GM12864 (cell line): ENCODE measurements around the gene ADGRG3.

ENCODE experiments used
- DNase-seq: peaks from one replicate; pipeline ENCODE4 v3.0.0-alpha.2; 2011; ENCODE audit warnings: low read depth
- H3K4me3 ChIP-seq: 2 replicates; pipeline ENCODE4 v1.5.1; 2011; ENCODE audit warnings: mild to moderate bottlenecking, low read depth, low read length, control low read depth
- CTCF ChIP-seq: IDR thresholded peaks from 2 replicates; pipeline ENCODE4 v1.5.1; 2011; ENCODE audit warnings: low read depth, mild to moderate bottlenecking, moderate library complexity, low read length, control low read depth, inconsistent platforms; ENCODE audit errors: missing control alignments

Gene ADGRG3

GRCh38 chr16:57643910-57644309, 24.2 kb upstream of the ADGRG3 start:
- no peak for TF ChIP-seq CTCF
- H3K4me3 ChIP-seq = no peak overlapping the region
- no peak for DNase-seq

- H3K4me3 ChIP-seq = no peak overlapping the region
- no peak for TF ChIP-seq CTCF
- DNase-seq = no peak
Measured at GRCh38 chr16:57644383-57645014, 23.6 kb upstream of the ADGRG3 start.

GRCh38 chr16:57645169-57645568, 22.9 kb upstream of the ADGRG3 start:
- no peak for DNase-seq
- TF ChIP-seq CTCF = no peak
- no peak overlapping the region for H3K4me3 ChIP-seq

GRCh38 chr16:57645691-57646387, 22.3 kb upstream of the ADGRG3 start:
- no peak for TF ChIP-seq CTCF
- H3K4me3 ChIP-seq = no peak overlapping the region
- DNase-seq = no peak

- no peak for DNase-seq
- H3K4me3 ChIP-seq = no peak overlapping the region
- TF ChIP-seq CTCF = no peak
Measured at GRCh38 chr16:57646388-57647039, 21.6 kb upstream of the ADGRG3 start.

- no peak overlapping the region for H3K4me3 ChIP-seq
- TF ChIP-seq CTCF = no peak
- DNase-seq = no peak
Measured at GRCh38 chr16:57647136-57647875, 20.8 kb upstream of the ADGRG3 start.
